22Rv1 (cell line): ENCODE results near the gene CA5A.

Experiments
- CTCF ChIP-seq: fragments of 450-650 bp; IDR thresholded peaks from 2 replicates; pipeline ENCODE4 v1.5.1; 2017; ENCODE audit warnings: mild to moderate bottlenecking
- ZFX ChIP-seq: fragments of 450-650 bp; IDR thresholded peaks from 2 replicates; pipeline ENCODE4 v1.6.1; 2017; ENCODE audit warnings: antibody characterized with exemption, borderline replicate concordance

- TF ChIP-seq CTCF: no peak
- no peak for TF ChIP-seq ZFX
Observed at GRCh38 chr16:87945351-87946042, 9.2 kb upstream of the CA5A start.
